T-helper 17 cell (primary cell): ENCODE data around the gene BEAN1. TPM values are rescaled to one million over a fixed set of nuclear protein-coding genes. Genes with fewer than 3 reads are reported as not detected.

Source experiments
- ATAC-seq: fragments of 150-1000 bp; cut with Tn5 transposase; 2 replicates; pipeline ENCODE4 v1.10.0; 2021; ENCODE audit warnings: mild to moderate bottlenecking, moderate library complexity
- DNase-seq, 3 donors: peaks; one replicate each; pipeline versions ENCODE4 v3.0.0 to v3.0.0-alpha.2; 2020 to 2021
- H3K9me3 ChIP-seq: one replicate; pipeline ENCODE4 v1.7.0; 2013; ENCODE audit warnings: low read length, mild to moderate bottlenecking; ENCODE audit not compliant: control insufficient read depth, poor library complexity, severe bottlenecking
- H3K27ac Mint-ChIP-seq: one replicate; pipeline ENCODE4 v1.8.0; 2022; ENCODE audit warnings: mild to moderate bottlenecking, moderate library complexity, mixed read lengths
- H3K27me3 Mint-ChIP-seq: one replicate; pipeline ENCODE4 v1.8.0; 2022; ENCODE audit warnings: mixed read lengths
- H3K36me3 Mint-ChIP-seq: one replicate; pipeline ENCODE4 v1.8.0; 2022; ENCODE audit warnings: low read depth, mixed read lengths
- H3K4me1 Mint-ChIP-seq: one replicate; pipeline ENCODE4 v1.8.0; 2022; ENCODE audit warnings: mild to moderate bottlenecking, mixed read lengths
- H3K4me3 Mint-ChIP-seq: one replicate; pipeline ENCODE4 v1.8.0; 2022; ENCODE audit warnings: mild to moderate bottlenecking, moderate library complexity, mixed read lengths
- total RNA-seq, 4 donors: library from RNA in 2 of 4; stranded (reverse) in 2 of 4; gene quantifications; one replicate each; pipeline ENCODE4 v1.2.3 and lab custom pipeline; 2022 to 2026

The BEAN1 gene
- total RNA-seq, 2 donors from 2014 or later, result not detected

- Mint-ChIP-seq H3K27me3 (peaks cover 31% of the 10 kb centered on the region), H3K4me3 (no peak overlapping the region), H3K36me3 (peaks cover 7% of the 10 kb centered on the region), H3K27ac (no peak overlapping the region), H3K4me1 (peaks cover 16% of the 10 kb centered on the region)
- DNase-seq (no peak), ATAC-seq (no peak)
- H3K9me3 ChIP-seq, result peaks cover 4% of the 10 kb centered on the region
These were observed 7.6 kb upstream of the BEAN1 start for GRCh38 chr16:66419527-66419926.

DNA sequence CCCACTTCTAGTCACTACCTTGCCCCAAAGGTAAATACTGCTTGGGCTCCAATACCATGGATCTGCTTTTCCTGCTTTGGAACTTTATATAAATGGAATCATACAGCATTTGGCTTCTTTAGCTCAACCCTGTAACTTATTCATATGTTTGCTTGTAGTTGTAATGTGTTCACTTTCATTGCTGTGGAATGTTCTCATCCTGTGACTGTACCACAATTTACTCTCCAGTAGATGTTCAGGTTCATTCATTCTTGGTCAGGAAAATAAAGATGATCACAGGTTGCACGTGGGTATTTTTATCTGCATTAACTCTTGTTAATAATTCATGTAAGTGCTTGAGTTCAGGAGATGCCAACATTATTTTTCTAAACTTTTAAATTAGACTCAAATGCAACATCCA lies 6.7 kb upstream of the BEAN1 start:
- no peak for ATAC-seq
- Mint-ChIP-seq H3K36me3 (peaks cover 7% of the 10 kb centered on the region), H3K27me3 (peaks cover 39% of the 10 kb centered on the region), H3K4me3 (no peak overlapping the region), H3K27ac (no peak overlapping the region), H3K4me1 (peaks cover 16% of the 10 kb centered on the region)
- DNase-seq, result no peak
- peaks cover 4% of the 10 kb centered on the region for H3K9me3 ChIP-seq

DNA sequence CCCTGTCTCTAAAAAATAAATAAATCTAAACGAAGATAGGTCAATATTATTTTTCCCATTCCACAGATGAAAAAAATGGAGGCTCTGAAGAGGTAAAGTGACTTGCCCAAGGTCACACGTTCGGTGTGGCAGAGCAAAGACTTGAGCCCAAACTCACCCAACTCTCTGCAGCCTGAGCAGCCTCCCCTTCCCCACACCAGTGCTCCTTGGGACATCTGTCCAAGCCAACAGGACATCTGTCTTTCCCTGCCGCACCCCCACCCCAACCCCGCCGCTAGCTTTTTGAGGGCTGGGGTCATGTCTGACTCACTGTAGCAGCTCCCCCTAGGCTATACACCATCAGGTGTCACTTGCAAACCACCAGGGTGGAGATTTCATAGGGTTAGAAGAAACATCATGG lies 5.2 kb upstream of the BEAN1 start:
- no peak for ATAC-seq
- Mint-ChIP-seq H3K27ac (no peak overlapping the region), H3K4me1 (peaks cover 18% of the 10 kb centered on the region), H3K27me3 (peaks cover 52% of the 10 kb centered on the region), H3K4me3 (no peak overlapping the region), H3K36me3 (peaks cover 6% of the 10 kb centered on the region)
- no peak for DNase-seq
- peaks cover 4% of the 10 kb centered on the region for H3K9me3 ChIP-seq

DNA sequence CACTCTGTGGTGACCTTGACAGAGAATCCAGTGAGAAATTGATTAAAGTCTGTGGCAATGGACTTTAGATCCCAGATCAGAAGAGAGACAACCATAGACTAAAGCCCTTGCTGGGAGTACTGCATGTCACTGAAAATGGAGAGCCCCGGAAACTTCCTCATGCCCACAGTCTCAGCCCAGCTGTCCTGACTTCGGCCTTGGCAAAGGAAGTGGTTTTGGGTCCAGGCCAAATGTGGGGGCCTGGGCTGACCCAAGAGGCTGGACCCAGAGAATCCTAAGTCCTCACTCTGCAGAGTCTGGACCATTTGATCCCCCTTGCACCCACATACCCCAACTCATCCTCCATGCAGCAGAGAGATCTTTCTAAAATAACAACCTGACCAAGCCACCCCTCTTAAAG lies 4.7 kb upstream of the BEAN1 start:
- ATAC-seq (no peak), DNase-seq (no peak)
- Mint-ChIP-seq H3K4me3 (no peak overlapping the region), H3K4me1 (peaks cover 18% of the 10 kb centered on the region), H3K36me3 (peaks cover 6% of the 10 kb centered on the region), H3K27me3 (peaks cover 52% of the 10 kb centered on the region), H3K27ac (no peak overlapping the region)
- peaks cover 4% of the 10 kb centered on the region for H3K9me3 ChIP-seq

DNA sequence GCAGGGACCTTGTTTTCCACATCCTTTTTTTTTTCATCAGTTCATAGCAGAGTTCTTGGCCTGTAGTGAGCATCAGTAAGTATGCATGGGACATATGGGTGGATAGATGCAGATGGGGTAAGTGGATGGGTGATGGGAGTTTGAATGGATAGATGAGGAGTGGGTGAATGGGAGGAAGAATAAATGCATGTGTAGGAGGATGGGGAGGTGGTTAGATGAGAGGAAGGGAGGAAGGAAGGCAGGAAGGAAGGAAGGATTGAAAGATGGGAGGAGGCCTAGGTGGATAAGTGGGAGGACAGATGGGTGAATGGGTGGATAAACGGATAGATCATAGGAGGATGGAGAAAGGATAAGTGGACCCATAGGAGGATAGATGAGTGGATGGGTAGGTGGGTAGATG lies 3.9 kb upstream of the BEAN1 start:
- H3K27me3 Mint-ChIP-seq, result peaks cover 52% of the 10 kb centered on the region
- peaks cover 6% of the 10 kb centered on the region for H3K36me3 Mint-ChIP-seq
- peaks cover 4% of the 10 kb centered on the region for H3K9me3 ChIP-seq
- H3K4me1 Mint-ChIP-seq, result peaks cover 15% of the 10 kb centered on the region
- DNase-seq, result no peak
- no peak for ATAC-seq
- no peak overlapping the region for H3K4me3 Mint-ChIP-seq
- no peak overlapping the region for H3K27ac Mint-ChIP-seq

DNA sequence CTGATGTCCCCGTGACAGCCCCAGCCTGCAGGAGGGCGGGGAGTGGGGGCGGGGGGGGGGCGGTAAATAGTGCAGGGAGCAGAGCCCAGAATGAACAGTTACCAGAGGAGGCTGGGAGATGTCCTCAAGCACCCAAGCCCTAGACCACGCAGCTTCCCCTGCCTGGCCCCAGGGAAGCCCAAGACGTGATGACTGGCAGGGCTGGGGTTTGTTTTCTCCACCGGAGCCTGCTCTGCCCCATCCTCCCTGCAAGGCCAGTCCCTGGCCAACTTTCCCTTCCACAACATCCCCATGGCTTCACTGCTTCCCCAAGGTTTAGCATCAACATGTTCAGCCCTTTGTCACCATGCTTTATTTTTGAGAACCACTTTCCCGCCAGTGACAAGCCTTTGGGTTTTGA lies 1.4 kb upstream of the BEAN1 start:
- H3K4me1 Mint-ChIP-seq, result peaks cover 9% of the 10 kb centered on the region
- peaks cover 66% of the 10 kb centered on the region for H3K27me3 Mint-ChIP-seq
- H3K27ac Mint-ChIP-seq, result no peak overlapping the region
- ATAC-seq (no peak), DNase-seq (no peak)
- H3K4me3 Mint-ChIP-seq, result no peak overlapping the region
- peaks cover 6% of the 10 kb centered on the region for H3K36me3 Mint-ChIP-seq
- H3K9me3 ChIP-seq, result peaks cover 4% of the 10 kb centered on the region

- Mint-ChIP-seq H3K27me3 (peaks cover 64% of the 10 kb centered on the region), H3K4me1 (peaks cover 9% of the 10 kb centered on the region), H3K27ac (no peak overlapping the region), H3K36me3 (peaks cover 6% of the 10 kb centered on the region), H3K4me3 (peak overlapping the region; percentile 47)
- H3K9me3 ChIP-seq, result peaks cover 4% of the 10 kb centered on the region
- DNase-seq (no peak), ATAC-seq (peak; percentile 21)
These were observed 721 bp upstream of the BEAN1 start for GRCh38 chr16:66426112-66427035.

- Mint-ChIP-seq H3K4me1 (peaks cover 10% of the 10 kb centered on the region), H3K27me3 (peaks cover 74% of the 10 kb centered on the region), H3K36me3 (peaks cover 7% of the 10 kb centered on the region), H3K4me3 (peak overlapping the region; percentile 68), H3K27ac (no peak overlapping the region)
- no peaks in the 10 kb centered on the region for H3K9me3 ChIP-seq
- DNase-seq (no peak), ATAC-seq (no peak)
These were observed 981 bp downstream of the BEAN1 start for GRCh38 chr16:66427871-66428681.

- H3K36me3 Mint-ChIP-seq, result peaks cover 5% of the 10 kb centered on the region
- no peak overlapping the region for H3K27ac Mint-ChIP-seq
- ATAC-seq (no peak), DNase-seq (no peak)
- H3K4me1 Mint-ChIP-seq, result peaks cover 9% of the 10 kb centered on the region
- H3K9me3 ChIP-seq, result no peaks in the 10 kb centered on the region
- H3K27me3 Mint-ChIP-seq, result peaks cover 74% of the 10 kb centered on the region
- peak overlapping the region; percentile 68 for H3K4me3 Mint-ChIP-seq
These were observed 1.7 kb downstream of the BEAN1 start for GRCh38 chr16:66428682-66429251.

GRCh38 chr16:66429290-66429962 lies 2.3 kb downstream of the BEAN1 start:
- H3K9me3 ChIP-seq, result no peaks in the 10 kb centered on the region
- Mint-ChIP-seq H3K36me3 (peaks cover 5% of the 10 kb centered on the region), H3K4me3 (no peak overlapping the region), H3K4me1 (peaks cover 9% of the 10 kb centered on the region), H3K27ac (no peak overlapping the region), H3K27me3 (peaks cover 71% of the 10 kb centered on the region)
- ATAC-seq (no peak), DNase-seq (no peak)

DNA sequence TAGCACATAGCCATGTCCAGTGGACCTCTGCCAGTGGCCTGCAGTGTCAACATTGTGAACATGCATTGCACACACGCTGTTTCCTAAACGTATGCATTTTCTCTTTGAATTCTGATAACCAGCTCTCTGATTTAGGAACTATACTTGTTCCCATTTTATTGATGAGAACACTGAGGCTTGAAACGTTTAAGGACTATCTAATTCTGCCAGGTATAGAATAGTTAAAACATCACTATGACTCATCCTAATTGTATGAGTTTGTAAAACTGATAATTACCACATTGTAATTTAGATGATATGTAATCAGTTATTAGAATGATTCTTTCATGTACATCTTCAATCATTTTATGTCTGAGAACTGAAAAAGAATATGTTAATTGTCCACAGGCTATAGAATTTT lies 3.1 kb downstream of the BEAN1 start:
- H3K9me3 ChIP-seq, result no peaks in the 10 kb centered on the region
- H3K27ac Mint-ChIP-seq, result no peak overlapping the region
- H3K36me3 Mint-ChIP-seq, result peaks cover 5% of the 10 kb centered on the region
- H3K27me3 Mint-ChIP-seq, result peaks cover 64% of the 10 kb centered on the region
- peaks cover 9% of the 10 kb centered on the region for H3K4me1 Mint-ChIP-seq
- ATAC-seq, result no peak
- no peak for DNase-seq
- no peak overlapping the region for H3K4me3 Mint-ChIP-seq

DNA sequence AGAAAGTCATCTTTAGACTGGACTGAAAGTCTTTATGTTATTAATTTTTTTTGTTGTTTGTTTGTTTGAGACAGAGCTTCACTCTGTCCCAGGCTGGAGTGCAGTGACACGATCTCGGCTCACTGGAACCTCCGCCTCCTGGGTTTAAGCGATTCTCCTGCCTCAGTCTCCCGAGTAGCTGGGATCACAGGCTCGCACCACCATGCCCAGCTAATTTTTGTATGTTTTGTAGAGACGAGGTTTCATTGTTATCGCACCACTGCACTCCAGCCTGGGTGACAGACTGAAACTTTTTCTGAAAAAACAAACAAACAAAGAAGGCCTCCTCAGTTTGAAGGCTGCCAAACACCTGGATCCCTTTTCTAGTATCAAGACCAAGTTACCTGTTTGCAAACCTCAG lies 4.7 kb downstream of the BEAN1 start:
- DNase-seq (no peak), ATAC-seq (no peak)
- H3K27ac Mint-ChIP-seq, result no peak overlapping the region

DNA sequence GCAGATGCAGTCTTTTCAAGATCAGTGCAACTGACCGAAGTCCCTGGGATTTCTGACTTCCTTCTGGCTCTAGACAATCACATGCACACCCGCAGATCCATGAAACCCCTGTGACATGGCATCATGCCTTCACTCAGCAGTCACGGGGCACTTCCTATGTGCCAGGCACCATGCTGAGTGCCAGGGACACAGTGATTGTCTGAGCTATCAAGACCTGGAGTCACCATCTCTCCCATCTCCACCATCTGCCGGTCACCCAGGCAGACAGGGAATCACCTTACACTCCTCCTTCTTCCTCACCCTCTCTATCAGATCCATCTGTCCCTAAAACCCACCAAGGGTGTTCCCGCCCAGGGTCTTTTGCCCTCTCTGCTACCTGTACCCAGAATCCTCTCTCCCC lies 5.3 kb downstream of the BEAN1 start:
- no peak for ATAC-seq
- no peak for DNase-seq
- Mint-ChIP-seq H3K27ac (no peak overlapping the region), H3K4me1 (peaks cover 4% of the 10 kb centered on the region), H3K4me3 (no peak overlapping the region), H3K36me3 (peaks cover 3% of the 10 kb centered on the region), H3K27me3 (peaks cover 52% of the 10 kb centered on the region)
- no peaks in the 10 kb centered on the region for H3K9me3 ChIP-seq

More for the DNA sequence above, 4.7 kb downstream of the BEAN1 start:
- H3K9me3 ChIP-seq, result no peaks in the 10 kb centered on the region
- Mint-ChIP-seq H3K36me3 (peaks cover 3% of the 10 kb centered on the region), H3K4me1 (peaks cover 4% of the 10 kb centered on the region), H3K27me3 (peaks cover 50% of the 10 kb centered on the region), H3K4me3 (no peak overlapping the region)
